GM12864 (cell line): ENCODE measurements around the gene SHCBP1L.

ENCODE experiments used
- DNase-seq: peaks from one replicate; pipeline ENCODE4 v3.0.0-alpha.2; 2011; ENCODE audit warnings: low read depth
- H3K4me3 ChIP-seq: 2 replicates; pipeline ENCODE4 v1.5.1; 2011; ENCODE audit warnings: mild to moderate bottlenecking, low read depth, low read length, control low read depth
- CTCF ChIP-seq: IDR thresholded peaks from 2 replicates; pipeline ENCODE4 v1.5.1; 2011; ENCODE audit warnings: low read depth, mild to moderate bottlenecking, moderate library complexity, low read length, control low read depth, inconsistent platforms; ENCODE audit errors: missing control alignments

The SHCBP1L gene

GRCh38 chr1:182974506-182975191 is 21.7 kb upstream of the SHCBP1L start:
- DNase-seq: no peak
- H3K4me3 ChIP-seq: no peak overlapping the region
- no peak for TF ChIP-seq CTCF

GRCh38 chr1:182972829-182973228 is 19.9 kb upstream of the SHCBP1L start:
- H3K4me3 ChIP-seq: no peak overlapping the region
- no peak for TF ChIP-seq CTCF
- DNase-seq: no peak

GRCh38 chr1:182972231-182972630 is 19.3 kb upstream of the SHCBP1L start:
- no peak for TF ChIP-seq CTCF
- no peak overlapping the region for H3K4me3 ChIP-seq
- DNase-seq: no peak

- no peak for TF ChIP-seq CTCF
- no peak for DNase-seq
These were observed 18.3 kb upstream of the SHCBP1L start for GRCh38 chr1:182971219-182971618.

GRCh38 chr1:182968836-182969734 is 16.1 kb upstream of the SHCBP1L start:
- no peak for DNase-seq
- no peak for TF ChIP-seq CTCF
- no peak overlapping the region for H3K4me3 ChIP-seq

More at GRCh38 chr1:182971219-182971618, 18.3 kb upstream of the SHCBP1L start:
- no peak overlapping the region for H3K4me3 ChIP-seq

- no peak overlapping the region for H3K4me3 ChIP-seq
- TF ChIP-seq CTCF: no peak
- no peak for DNase-seq
These were observed 15.3 kb upstream of the SHCBP1L start for GRCh38 chr1:182968151-182968741.
